NCI-H187 treated with DMSO at 0.1 percent for 48 hours (cell line): ENCODE data around the gene SIX4.
"Not testable (repeated sequence)": the region's sequence is repeated elsewhere in the genome, so short reads cannot be mapped to it uniquely, and the experiment has no call there.

Source experiments
- DNase-seq: peaks from one replicate; lab custom pipeline; 2025; lab: John Stamatoyannopoulos, UW

Gene SIX4

DNA sequence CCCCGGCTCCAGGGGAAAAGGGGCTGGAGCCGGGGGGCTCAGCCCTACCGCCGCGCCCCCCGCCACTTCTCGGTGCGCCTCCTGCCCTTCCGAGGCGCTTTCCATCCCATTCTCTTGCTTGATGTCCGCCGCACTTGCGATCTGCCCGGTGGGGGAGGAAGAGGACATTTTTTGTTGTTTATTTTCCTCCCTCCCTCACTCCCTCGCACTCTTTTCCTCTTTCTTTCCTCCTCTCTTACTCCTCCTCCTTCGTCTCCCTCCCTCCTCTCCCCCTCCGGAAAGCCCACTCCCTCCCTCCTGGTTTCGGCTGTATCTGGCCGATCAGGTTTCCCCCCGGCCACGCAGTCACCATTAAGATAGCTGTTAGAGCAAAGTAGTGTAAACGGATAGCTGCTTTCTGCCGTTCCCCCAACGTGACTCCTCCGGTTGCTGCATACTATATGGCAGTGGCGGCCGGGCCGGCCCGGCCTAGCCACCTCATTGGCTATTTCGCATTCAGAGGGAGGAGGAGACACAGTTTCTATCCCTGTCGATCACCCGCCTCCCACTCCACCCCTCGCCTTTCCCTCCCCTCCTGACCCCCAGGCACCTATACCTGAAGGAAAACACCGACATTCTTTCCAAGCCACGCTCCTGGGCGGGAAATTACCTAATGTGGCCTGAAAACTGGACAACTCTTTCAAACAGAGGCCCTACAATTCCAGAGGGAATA is at the start of gene SIX4:
Gene SIX4 (minus strand): TSS at position 445 of the 712 bp plus-strand sequence. CDS start 277 bp downstream, at position 168.
- peak; percentile 96 for DNase-seq

DNA sequence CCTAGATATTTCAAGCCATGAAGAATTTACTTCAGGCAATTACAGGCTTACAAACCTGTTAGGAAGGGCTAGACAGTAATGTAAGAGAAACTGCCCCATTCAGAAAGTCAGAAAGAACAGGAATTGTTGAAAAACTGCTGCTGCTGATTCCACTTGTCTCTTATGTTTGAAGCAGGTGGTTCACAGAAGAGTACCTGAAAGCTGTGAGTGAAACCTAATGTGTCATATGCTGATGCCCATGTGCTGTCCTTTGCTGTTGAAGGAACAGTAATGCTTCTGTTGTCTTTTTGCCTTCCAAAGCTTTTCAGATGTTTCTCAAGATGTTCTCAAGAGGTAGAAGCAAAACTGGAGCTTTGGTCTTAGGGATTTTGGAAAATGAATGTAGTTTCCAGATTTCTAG is 49.4 kb upstream of the SIX4 start:
- DNase-seq: no peak

DNA sequence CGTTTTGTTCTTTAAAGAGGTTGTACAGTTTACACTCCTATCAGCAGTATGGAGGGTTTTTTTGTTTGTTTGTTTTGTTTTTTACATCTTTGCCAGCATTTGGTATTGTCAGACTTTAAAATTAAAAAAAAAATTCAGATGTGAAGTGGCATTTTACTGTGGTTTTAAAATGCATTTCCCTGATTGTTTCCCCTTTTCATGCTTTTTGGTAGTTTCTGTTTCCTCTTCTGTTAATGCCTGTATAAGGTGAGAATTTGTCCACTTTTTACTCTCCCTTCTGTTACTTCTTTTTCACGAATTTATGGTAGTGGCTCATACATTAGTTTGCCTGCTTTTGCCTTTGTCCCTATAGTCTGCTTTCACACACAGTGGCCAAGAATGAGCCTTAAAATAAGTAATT is 47.0 kb upstream of the SIX4 start:
- no peak for DNase-seq

- DNase-seq: no peak
Observed at GRCh38 chr14:60768602-60769001, 44.5 kb upstream of the SIX4 start.

- peak; percentile 76 for DNase-seq
Observed at GRCh38 chr14:60760644-60761364, 36.7 kb upstream of the SIX4 start.

DNA sequence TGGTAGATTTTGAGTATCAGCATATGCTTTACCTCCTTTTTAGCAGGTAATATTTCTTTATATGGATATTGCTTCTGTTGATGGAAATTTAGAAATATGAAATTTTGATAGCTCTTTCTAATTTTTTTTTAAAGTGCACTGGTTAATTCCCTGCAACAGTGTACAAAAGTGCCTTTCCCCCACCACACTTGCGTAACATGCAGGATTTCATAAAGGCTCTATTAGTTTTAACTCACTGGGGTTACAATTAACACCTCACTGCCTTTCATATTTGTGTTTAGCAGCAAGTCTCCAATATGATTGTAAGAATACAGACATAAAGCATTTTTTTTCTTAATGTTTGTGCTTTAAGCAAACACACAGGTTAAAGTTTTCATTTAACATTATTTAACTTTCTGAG is 36.1 kb upstream of the SIX4 start:
- DNase-seq: no peak

DNA sequence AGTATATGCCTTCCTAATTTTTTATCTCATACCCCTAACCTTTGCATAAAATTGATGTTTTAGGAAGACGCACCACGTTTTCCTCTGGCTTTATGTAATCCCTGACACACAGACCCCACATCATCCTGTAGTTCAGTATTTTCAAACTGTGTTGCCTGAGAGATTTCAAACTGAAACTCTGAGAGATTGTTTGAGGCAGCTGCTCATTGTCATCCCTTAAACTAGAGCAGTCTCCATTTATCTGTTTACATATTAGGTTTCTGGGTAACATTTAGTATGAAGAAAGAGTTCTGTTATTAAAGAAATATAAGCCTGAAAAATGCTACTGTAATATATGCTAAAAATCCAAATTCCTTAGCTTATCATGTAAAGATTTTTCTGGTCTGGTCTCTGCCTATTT is 34.7 kb upstream of the SIX4 start:
- DNase-seq: no peak

- no peak for DNase-seq
Observed at GRCh38 chr14:60757567-60758002, 33.4 kb upstream of the SIX4 start.

DNA sequence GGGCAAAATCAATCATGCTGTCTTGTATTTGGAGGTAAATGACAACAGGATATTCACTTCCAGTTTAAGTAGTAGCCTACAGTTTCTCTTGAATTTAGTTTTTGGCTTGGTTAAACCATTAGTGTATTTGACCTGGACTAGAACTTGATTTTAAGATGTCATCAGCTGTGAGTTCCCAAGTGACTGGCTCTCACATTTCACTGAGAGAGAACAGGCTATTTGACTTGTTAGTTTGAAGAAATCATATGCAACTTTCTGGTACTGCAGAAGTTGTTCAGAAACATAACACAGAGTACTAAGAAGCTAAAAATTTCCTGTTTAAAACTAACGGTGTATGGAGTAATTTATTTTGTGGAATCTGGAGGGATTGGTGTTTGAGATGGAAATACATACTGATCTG is 32.7 kb upstream of the SIX4 start:
- DNase-seq: no peak

GRCh38 chr14:60753264-60754119 is 29.3 kb upstream of the SIX4 start:
- DNase-seq: no peak

DNA sequence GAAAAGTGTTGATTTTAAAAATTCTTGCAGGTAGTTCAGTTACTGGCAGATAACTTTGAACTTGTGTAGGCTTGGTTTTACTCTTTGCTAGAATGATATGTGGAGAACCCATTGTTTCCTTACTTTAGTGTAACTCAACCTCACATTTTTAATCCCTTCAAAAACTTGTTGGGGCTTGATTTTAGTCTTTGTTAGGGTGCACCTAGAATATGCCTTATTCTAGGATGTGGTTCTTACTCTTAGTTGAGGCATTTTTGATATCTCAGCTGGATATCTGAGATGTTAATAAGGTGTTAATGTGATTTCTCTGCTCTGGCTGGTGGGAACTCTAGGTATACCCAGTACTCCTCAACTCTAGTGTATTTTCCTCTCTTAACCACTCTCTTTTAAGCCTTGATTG is 20.4 kb upstream of the SIX4 start:
- DNase-seq: no peak

GRCh38 chr14:60738843-60739508 is 14.8 kb upstream of the SIX4 start:
- DNase-seq: no peak

- DNase-seq: no peak
Observed at GRCh38 chr14:60736494-60736893, 12.3 kb upstream of the SIX4 start.

- no peak for DNase-seq
Observed at GRCh38 chr14:60735416-60735815, 11.3 kb upstream of the SIX4 start.

DNA sequence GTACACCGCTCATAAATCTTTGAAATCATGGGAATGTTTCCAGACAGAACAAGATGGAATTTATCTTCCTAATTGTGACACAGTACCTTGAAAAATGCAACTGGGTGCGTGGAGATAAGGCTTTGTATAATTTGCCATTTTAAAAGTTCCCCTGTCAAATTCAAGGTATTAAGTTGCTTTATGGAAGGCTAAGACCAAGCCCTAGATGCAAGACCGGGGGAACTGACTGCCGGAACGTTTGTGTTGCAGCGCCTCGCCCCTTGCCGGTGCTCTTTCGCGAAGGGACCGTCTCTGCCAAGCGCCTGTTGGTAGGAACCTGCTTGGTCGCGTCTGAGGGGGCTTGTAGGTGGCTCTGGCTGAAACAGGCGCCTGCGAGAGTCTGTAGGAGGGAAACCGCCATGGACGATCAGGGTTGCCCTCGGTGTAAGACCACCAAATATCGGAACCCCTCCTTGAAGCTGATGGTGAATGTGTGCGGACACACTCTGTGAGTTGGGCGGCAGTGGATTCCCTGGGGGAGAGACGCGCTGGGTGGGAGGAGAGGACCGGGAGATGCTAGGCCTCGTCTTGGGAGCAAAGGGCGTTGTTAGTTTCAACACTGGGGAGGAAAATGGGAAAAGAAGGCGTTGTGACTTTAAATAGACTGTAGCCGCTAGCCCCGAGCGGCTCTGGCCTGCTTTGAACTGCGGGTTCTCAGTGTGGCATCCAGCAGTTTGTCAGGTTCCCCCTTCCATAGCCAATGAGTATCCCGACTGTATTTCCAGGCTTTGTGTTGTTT is 10.5 kb upstream of the SIX4 start, which contains the start of gene MNAT1:
Gene MNAT1 (plus strand): TSS at position 297 of the 778 bp plus-strand sequence. CDS start 102 bp downstream, at position 399.
- peak; percentile 47 for DNase-seq

GRCh38 chr14:60732840-60733483 is 8.8 kb upstream of the SIX4 start:
- no peak for DNase-seq

- DNase-seq: not testable (repeated sequence)
Observed at GRCh38 chr14:60731291-60731690, 7.1 kb upstream of the SIX4 start.

DNA sequence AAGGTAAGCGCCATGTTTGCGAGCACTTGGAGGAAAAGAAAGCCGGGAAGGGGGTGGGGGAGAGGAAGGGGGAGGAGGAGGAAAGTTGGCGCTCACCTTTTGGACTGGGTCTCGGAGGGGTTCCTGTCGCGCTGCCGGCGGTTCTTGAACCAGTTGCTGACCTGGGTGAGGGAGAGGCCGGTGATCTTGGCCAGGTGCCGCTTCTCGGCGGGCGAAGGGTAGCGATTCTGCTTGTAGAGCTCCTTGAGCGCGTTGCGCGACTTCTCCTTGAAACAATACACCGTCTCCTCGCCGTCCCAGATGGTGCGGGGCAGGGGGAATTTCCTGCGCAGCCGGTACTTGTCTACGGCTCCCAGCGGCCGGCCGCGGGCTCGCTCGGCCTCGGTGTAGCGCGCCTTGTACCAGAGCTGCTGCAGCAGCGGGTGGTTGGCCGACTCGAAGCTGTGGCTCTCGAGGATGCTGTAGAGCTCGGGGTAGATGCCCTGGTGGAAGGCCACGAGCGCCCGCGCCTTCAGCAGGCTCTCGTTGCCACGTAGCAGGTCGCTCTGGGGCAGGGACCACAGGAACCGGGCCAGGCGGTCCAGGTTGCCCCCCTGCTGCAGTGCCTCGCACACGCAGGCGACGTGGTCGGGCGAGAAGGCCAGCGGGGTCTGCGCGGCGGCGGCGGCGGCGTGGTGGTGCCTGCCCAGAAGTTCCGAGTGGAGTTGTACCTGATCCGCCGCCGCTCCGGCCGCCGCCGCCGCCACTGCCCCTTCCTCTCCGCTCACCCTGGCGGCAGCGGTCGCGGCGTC is 840 bp downstream of the SIX4 start:
- DNase-seq: no peak

GRCh38 chr14:60722357-60723115 is 1.6 kb downstream of the SIX4 start:
- no peak for DNase-seq
